Stimulated activated CD8-positive, alpha-beta memory T cell treated with anti-CD3 and anti-CD28 coated beads, Interleukin-4, amount 100 ng/mL, for 4 hours (primary cell): ENCODE measurements around the gene LTBP3.
A peak's percentile ranks its signal among the peaks of the same experiment; 100 is the strongest.

Source experiments
- DNase-seq, 2 donors: peaks; one replicate each; pipeline ENCODE4 v3.0.0-alpha.2; 2020; ENCODE audit warnings: low read depth in 2 of 2, low spot score in 1 of 2

Gene LTBP3

DNA sequence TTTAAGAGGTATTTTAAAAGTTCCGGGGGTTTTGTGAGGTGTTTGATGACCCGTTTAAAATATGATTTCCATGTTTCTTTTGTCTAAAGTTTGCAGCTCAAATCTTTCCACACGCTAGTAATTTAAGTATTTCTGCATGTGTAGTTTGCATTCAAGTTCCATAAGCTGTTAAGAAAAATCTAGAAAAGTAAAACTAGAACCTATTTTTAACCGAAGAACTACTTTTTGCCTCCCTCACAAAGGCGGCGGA is 59.5 kb downstream of the LTBP3 start:
- no peak for DNase-seq

DNA sequence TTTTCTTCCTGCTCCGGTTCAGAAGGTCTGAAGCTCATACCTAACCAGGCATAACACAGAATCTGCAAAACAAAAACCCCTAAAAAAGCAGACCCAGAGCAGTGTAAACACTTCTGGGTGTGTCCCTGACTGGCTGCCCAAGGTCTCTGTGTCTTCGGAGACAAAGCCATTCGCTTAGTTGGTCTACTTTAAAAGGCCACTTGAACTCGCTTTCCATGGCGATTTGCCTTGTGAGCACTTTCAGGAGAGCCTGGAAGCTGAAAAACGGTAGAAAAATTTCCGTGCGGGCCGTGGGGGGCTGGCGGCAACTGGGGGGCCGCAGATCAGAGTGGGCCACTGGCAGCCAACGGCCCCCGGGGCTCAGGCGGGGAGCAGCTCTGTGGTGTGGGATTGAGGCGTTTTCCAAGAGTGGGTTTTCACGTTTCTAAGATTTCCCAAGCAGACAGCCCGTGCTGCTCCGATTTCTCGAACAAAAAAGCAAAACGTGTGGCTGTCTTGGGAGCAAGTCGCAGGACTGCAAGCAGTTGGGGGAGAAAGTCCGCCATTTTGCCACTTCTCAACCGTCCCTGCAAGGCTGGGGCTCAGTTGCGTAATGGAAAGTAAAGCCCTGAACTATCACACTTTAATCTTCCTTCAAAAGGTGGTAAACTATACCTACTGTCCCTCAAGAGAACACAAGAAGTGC is 60.0 kb downstream of the LTBP3 start:
- DNase-seq = no peak

DNA sequence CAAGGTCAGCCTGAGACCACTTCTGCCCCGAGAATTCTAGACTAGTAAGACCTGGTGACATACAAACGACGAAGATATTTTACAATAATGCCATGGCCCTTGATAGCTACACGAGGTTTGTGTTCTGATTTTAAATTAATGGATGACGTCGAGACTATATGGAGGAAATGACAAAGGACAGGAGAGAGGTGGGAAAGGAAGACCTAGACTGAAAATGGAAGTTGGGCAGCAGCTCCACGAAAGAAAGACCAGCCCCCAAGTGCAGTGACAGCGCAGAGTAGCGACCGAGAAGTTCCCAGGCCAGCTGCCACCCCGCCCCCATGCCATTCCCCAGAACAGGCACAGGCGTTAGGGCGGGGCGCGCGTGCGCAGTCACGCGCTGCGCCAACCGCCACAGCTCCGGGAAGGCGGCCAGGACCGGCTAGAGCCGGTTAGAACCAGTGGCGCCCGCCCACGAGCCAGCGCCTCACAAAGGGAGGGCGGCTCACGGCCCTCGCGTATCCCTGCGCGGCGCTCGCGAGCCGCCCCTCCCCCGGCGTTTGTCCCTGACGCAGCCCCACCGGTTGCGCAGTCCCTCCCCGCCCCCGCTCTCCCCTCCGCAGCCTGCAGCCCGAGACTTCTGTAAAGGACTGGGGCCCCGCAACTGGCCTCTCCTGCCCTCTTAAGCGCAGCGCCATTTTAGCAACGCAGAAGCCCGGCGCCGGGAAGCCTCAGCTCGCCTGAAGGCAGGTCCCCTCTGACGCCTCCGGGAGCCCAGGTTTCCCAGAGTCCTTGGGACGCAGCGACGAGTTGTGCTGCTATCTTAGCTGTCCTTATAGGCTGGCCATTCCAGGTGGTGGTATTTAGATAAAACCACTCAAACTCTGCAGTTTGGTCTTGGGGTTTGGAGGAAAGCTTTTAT is 60.8 kb downstream of the LTBP3 start:
- peak; percentile 91 to 97 for DNase-seq

DNA sequence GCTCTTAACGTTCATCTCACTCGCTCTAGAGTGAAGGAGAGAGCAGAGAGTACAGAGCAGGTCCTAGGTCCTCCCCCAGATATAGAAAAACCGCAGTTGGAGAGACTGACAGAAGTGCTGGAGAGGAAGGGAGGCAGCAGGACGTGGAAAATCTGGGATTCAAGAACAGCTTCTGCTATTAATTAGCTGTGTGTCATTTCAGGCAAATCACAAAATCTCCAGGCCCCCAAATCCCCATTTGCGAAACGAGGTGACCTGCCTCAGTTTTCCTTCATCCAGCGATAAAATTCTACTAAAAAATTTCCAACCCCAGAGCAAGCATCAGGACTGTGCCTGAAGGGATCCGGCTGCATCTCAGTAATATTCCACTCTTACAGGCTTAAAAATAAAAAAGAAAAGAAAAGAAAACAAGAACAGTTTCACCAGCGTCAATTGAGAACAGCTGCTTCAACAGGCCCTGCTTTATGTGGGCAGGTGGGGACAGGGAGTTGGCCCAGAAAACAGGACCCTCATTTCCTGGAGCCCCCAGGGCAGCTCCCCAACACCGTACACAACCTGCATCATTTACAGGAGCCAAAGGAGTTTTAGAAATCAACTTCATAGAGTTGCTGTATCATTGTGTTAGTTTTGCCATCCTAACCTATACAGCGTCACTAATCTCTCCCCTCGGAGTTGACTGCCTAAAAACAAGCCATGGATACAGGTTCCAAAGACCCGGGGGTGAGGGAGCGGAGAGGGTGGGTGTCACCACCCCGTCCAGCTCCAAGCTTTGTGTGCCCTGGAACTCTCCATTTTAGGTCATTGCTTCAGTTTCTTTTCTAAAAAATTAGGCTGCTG is 61.6 kb downstream of the LTBP3 start:
- DNase-seq = no peak

DNA sequence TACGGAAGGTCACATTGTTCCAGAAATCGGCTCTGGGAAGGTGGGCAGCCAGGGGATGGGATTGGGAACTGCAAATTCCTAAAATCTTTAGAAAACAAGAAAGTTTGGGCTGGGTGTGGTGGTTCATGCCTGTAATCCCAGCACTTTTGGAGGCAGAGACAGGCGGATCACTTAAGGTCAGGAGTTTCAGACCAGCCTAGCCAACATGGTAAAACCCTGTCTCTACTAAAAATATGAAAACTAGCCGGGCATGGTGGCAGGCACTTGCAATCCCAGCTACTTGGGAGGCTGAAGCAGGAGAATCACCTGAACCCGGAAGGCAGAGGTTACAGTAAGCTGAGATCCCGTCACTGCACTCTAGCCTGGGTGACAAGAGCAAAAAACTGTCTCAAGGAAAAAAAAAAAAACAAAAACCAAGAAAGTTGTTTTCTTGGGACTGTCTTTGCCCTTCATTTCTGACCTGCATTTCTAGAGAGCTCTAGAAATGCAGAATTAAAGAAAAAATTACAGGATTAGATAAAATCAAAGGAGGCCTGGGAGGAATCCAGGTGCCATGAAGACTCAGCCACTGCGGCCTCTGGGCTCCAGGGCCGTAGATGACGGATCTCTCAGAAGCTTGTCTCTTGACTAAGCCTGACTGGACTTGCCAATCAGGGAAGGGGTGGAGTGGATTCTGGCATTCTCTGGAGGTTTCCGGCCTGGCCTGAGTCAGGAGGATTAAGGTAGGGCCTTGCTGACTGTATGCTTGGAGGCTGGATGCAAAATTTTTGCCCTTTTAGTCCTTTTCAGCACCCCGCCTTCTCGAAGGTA is 64.6 kb downstream of the LTBP3 start:
- DNase-seq = no peak

DNA sequence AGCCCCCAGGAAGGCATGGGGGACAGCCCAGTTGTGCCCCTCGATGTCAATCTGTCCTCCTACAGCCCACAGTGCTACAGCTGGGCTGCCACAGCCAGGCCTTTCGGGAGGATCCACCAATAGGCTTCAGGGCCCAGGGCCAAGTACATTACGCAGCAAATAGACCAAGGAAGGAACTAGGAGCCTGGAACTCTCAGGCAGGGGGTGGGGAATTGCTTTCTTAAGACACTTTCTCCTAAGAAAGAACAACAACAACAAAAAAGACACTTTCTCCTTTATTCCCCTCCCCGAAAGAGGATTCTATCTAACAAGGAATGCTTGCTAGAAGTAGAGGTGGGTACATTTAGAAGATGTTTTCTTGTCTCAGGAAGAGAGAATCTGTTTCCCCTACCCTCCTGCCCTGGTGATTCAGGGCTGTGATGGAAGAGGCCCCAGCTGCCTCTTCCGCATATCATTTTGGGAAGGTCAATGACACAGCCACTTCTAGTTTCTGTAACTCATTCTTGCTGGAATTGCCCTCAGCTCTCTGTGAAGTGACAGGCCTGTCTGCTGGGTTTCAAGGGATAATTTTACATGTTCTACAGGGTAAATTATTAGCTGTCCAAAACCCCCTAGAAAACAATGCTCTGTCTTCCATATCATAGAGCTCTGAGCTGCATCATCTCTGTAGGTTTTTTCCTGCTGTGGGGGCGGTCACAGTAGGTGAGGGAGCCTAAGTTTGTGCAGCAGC is 65.4 kb downstream of the LTBP3 start:
- no peak for DNase-seq

DNA sequence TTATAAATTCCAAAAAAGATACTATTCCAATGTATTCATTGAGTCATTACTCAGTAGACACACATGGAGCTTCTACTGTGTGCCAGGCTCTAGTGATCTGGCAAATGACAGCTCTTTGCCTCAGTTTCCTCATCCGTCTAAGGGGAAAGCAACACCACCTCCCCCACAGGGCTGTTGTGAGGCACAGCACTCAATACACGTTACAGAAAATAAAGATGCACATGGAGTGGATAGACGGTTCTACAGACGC is 65.8 kb downstream of the LTBP3 start:
- DNase-seq = no peak

DNA sequence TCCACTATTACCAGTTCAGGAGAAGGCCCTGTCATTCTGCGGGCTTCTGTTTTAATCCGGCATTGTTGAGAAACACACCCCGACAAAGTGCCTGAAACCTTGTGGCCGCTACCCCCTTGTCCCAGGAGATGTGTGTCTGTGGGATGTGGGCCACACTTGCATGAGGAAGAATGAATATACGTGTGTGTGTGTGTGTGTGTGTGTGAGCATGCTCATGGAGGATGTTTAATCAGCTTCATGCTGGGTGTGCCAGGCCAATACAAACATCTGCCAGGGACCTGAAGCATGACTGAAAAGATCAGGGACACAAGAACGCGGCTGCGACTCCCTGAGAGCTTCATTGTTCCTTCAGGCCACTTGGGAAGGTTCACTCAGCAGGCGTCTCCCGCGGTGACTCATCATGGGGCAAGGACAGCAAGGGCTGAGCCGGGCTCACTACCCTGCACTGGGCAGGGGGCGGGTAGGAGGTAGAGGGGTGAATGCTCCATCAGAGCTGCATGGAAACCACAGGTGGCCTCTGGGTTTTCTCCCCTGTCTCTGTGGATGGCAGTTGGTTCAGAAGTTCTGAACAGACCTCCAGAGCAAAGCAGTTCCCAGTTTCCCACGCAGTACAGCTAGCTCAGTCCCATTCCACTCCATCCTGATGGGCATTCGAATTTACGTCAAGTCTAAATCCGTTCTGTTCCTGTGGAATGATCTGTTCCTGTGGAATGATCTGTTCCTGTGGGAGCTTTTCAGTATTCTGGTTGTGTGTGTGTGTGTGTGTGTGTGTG is 66.4 kb downstream of the LTBP3 start:
- DNase-seq = no peak

DNA sequence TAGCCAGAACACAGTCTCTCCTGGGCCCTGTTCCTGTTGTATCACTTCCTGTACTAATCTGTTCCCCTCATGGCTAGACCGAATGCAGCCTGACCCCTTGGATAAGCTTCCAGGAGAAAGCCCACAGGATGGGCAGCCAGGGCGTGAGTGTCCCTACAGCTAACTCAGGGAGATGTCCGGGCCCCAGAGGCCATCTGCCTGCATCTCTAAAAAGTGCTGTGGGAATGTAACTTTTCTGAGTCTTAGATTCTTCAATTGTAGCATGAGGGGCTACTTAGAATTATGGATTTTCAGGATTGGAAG is 67.0 kb downstream of the LTBP3 start:
- DNase-seq = no peak

DNA sequence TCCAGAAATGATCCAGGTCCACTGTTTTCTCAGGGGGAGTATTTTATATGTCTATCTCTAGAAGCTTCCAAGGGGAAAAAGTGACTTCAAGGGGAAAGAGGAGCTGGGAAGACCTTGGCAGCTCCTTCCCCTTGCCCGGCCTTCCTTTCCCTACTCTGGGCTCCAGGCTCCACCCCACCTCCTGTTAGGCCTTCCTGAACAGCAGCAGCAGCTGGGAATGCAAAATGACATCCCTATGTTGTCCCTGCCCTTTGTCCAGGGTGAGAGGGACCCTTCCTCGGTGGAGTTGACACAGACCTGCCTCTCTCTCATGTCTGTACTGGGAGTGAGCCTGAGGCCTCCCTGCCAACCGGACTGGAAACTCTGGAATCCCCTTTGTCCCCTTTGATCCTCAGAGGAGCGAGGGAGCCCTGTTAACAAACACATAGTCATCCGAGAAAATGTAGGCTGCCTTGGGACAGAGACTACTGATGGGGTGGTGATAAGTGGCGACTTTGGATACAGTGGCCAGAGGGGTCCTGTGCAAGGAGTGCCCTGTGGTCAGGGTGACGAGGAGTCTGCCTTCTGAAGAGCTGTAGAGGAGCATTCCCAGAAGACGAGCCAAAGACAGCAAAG is 68.3 kb downstream of the LTBP3 start:
- no peak for DNase-seq

DNA sequence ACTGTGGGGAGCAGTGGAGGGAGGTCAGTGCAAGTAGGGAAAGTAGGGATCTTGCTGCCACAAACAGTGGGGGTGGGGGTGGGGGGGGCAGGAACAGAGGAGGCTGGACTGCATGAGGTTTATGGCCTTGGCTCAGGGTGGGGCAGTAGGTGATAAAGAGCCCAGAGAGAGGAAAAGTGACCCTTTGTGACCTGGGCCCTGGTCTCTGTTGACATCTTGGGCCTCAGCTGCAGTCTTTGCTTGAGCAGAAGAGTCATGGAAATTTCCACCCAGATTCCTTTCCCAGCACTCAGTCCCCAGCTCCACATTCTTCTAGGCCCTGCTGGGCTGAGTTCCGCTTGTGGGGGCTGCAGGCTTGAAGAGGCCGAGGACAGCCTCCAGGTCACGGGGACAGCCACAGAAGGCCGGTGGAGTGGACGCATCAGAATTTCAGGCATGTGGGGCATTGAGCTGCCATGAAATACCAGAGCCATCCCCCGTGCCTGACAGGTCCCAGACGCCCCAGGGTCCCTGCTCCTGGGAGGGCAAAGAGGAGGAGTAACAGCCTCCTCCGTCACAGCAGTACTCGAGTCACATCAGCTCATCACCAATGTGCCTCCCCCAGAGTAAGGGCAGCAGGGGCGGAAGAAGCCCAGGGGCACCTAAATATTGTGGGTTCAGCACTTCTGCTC is 69.0 kb downstream of the LTBP3 start:
- DNase-seq = no peak
